Iris pigment epithelial cell (primary cell): ENCODE results near the gene TLE4.
A peak's percentile ranks its signal among the peaks of the same experiment; 100 is the strongest.
"Not testable (repeated sequence)": the region's sequence is repeated elsewhere in the genome, so short reads cannot be mapped to it uniquely, and the experiment has no call there.

Experiments
- DNase-seq: peaks from one replicate; pipeline ENCODE4 v3.0.0-alpha.2; 2011; ENCODE audit warnings: low read depth

TLE4 gene

GRCh38 chr9:79741381-79741780, 169.6 kb downstream of the TLE4 start:
- DNase-seq: peak; percentile 16

DNA sequence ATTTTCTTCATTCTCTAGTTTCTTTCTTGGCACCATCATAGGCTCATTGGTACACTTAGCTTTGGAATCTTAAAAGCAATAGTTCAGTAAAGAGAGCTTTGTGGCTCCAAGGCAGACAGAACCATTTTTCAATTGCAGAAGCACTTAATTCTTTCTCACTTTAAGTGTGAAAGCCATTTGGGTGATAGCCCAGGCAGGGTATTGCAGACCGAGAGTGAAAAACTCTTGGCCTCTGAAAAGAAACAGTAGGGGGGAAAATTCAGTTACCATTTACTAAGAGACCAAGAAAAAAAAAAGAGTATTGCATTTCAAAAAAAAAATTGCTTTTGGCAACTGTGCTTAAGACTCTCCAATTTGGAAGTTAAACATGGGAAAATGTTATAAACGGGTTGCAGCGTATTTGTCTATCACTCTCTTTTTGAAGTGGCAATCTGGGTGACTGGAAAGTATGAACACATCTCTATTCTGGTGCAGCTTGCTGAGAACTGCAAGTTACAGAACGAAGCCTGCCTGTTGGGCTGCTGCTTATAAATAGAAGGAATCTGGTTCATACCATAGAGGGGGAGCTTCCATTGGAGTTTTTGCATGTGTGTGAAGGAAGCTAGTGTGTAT, 170.5 kb downstream of the TLE4 start:
- DNase-seq: no peak

DNA sequence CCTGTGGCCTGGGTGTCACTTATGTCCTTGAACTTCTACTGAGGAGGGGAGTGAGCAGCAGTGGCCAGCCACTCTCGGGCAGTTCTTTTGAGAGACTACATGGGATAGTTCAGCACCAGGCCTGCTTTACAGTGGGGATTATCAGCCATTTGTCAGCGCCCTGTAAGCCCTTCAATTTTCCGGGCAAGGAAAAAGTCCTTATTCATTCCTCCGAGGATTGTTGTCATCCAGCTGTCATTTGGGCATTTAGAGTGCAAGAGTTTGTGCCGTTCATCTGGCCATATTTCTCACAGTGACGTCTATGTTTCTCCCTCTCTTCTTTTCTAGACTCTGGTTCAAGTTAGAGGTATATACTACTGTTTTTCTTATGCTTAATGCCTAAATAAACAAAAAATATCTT, 172.8 kb downstream of the TLE4 start:
- DNase-seq: no peak

DNA sequence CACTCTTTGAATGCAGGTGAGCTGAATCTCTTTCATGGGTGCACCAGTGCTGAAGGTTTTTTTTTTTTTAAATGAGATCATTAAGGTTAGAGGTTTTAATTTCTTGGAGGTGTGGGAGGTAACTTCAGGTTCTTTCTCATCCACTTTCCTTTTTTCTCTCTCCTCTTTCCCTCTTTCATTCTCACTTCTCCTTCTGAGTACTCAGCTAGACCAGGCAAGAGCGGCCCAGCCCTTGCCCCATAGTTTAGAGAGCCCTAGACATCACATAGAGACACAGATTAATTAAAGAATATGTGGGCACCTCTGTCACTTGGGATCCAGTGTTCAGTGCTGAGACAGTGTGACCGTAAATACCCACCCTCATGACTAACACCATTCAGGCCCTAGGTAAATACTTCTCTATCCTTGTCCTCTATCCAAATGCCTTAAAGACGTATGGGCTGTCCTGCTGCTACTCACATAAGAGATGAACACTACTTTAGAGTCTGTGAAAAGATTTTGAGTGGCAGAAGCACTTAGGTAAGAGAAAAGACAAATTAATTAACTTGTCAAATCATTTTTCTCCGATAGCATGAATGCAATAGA, 174.1 kb downstream of the TLE4 start:
- DNase-seq: no peak

DNA sequence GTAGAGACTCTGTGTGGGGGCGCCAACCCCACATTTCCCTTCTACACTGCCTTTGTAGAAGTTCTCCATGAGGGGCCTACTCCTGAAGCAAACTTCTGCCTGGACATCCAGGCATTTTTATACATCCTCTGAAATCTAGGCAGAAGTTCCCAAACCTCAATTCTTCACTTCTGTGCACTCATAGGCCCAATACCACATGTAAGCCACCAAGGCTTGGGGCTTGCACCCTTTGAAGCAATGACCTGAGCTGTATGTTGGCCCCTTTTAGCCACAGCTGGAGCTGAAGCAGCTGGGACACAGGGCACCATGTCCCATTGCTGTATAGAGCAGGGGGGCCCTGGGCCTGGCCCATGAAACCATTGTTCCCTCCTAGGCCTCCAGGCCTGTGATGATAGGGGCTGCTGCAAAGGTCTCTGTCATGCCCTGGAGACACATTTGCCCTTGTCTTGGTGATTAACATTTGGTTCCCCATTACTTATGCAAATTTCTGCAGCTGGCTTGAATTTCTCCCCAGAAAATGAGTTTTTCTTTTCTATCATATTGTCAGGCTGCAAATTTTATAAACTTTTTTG, 180.2 kb downstream of the TLE4 start:
- not testable (repeated sequence) for DNase-seq

DNA sequence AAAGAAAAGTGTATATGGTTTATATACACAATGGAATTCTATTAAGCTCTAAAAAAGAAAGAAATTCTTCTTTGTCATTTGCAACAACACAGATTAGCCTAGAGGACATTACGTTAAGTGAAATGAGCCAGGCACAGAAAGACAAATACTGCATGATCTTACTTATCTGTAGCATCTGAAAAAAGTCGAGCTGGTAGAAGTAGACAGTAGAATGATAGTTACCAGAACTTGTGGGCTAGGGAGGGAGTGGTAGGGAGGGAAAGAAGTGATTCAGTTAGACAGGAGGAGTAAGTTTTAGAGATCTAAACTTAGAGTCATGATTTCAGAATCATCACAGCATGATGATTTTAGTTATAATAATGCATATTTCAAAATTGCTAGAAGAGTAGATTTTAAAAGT, 184.6 kb downstream of the TLE4 start:
- no peak for DNase-seq

- DNase-seq: no peak
These were observed 185.3 kb downstream of the TLE4 start for GRCh38 chr9:79757074-79757473.

DNA sequence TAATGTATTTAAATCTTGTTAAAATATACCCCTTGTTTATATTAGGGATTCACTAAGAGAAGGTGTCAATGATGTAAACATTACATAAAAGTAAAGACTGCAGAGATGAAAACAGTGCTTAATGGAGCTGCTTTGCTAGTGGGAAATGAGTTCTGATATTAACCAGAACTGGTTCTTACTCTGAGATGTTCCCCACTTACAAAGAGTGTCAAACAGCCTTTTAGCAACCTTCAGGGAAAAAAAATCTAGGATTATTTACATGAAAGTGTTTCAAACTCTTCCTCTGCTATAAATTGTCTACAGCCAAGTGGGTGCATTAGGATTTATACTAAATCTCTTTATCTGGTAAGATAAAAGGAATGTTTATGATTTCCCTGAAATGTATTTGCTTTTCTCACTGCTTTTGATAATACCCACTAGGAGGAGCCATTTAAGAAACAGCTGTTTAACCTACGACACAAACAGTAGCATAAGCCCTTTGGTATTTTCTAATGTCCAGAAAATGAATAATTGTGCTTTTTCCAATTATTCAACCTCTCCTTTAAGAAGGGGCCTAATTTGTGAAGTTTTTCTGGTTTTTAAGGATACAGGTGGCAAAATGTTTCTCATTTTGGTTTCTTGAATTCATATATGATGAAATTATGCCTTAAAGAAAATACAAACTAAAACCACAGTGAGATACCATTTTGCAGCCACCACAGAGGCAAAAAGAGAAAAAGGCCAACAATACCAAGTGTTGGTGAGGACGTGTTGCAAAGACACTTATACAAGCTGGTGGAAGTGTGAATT, 186.3 kb downstream of the TLE4 start:
- DNase-seq: peak; percentile 50

DNA sequence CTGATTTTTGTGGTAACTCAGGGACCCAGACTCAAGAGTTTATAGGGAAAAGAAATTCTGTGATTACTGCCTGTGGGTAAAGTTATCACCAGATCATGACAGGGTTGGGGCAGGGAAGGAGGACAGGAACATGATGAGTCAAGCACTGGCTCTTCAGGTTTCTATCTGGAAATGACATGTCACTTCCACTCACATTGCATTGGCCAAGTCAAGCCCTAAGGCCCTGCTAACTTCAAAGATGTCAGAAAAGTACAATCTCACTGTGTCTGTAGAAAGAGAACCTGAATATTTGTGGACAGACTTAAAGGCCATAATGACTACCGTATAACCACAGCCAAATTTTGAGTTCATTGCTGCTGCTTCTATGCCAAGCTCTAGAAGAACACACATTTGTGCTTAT, 187.7 kb downstream of the TLE4 start:
- DNase-seq: no peak

GRCh38 chr9:79762070-79762469, 190.3 kb downstream of the TLE4 start:
- DNase-seq: no peak

- no peak for DNase-seq
These were observed 192.0 kb downstream of the TLE4 start for GRCh38 chr9:79763671-79764285.

GRCh38 chr9:79764374-79764773, 192.6 kb downstream of the TLE4 start:
- peak; percentile 95 for DNase-seq

GRCh38 chr9:79765466-79765865, 193.7 kb downstream of the TLE4 start:
- no peak for DNase-seq

GRCh38 chr9:79766091-79766490, 194.3 kb downstream of the TLE4 start:
- DNase-seq: no peak

- DNase-seq: peak; percentile 53
These were observed 196.4 kb downstream of the TLE4 start for GRCh38 chr9:79768194-79768593.

DNA sequence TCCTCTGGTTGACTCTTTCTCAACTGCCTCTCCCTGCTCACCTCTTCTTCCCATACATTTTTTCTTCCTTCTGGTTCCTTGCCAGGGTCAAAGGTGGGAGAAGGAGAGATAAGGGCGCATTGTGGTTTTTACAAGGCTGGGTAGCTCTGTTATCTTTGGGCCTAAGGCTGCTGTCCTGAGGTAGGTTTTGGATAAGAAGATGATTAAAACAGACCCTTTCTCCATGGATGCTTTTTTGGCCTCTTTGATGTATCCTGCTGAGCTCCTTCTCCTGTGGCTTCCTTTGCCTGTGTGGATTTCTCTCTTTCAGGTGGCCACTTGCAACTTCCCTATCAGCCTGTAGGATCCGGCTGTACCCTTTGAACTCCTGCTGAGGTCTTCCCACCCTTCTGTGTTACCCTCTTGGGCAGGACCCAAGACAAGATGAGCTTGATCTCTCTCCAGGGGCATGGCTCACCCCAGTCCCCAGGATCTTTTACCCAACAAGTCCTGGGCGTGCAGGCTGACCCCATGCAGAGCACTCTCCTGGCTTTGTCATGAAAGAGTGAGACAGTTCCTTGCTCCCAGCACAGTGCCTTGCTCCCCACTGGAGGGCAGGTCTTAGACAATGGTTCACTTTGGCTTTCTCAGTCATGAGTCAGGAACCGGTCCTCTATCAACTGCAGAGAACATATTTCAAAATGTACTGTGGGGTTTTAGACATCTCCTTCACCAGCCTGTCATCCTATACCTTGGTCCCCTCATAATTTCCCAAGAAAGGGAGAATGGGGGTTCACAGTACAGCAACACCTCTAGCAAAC, 197.9 kb downstream of the TLE4 start:
- DNase-seq: no peak

- no peak for DNase-seq
These were observed 202.6 kb downstream of the TLE4 start for GRCh38 chr9:79774356-79774755.
